ENCODE data around the gene SEC14L3.

DNA sequence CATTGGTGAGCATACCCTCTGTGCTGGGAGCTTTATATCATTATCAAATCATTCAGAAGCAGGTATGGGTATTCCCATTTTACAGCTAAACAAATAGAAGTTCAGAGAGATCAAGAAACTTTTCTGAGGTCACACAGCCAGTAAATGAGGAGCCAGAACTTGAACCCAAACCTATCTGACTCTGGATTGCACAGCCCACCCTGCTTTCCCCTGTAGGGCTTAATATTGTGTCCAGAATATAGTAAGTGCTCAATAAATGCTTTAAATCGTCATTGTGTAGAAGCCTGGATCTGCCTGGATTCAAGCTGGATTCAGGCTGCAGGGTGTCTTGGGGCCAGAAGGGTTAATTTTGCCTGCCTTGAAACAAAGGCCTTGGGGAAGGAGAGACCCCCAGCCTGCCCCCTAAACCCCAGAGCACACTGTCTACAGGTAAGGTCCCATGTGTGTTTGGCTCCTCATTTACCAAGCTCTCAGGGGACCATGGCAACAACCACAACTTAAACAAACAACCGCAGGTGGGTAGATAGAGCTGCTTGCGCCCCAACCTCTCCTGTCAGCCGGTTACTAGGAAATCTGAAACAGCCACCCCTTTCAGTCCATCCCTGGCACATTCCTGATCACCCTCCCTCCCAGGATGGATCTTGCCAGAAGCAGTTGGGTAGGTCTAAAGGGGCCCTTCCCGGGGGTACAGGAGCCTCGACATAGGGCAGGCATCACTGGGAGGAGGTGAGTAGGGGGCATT is 3.0 kb upstream of the SEC14L3 start:
- TF ChIP-seq CTCF (conservative IDR thresholded peaks at IDR 0.05; ENCODE audit: low read depth, low read length) (no peak), ELK1 (IDR thresholded peaks at IDR 0.05; ENCODE audit: borderline replicate concordance, low read depth, low read length) (no peak), POLR2A (IDR thresholded peaks at IDR 0.05; ENCODE audit: low read depth, low read length) (no peak), MAFK (IDR thresholded peaks at IDR 0.05; ENCODE audit: low read depth, low read length) (no peak), BHLHE40 (IDR thresholded peaks at IDR 0.05; ENCODE audit: low read depth, low read length) (no peak), CEBPB (IDR thresholded peaks at IDR 0.05; ENCODE audit: low read depth, low read length) (no peak)
- TF ChIP-seq, protein P1, sequence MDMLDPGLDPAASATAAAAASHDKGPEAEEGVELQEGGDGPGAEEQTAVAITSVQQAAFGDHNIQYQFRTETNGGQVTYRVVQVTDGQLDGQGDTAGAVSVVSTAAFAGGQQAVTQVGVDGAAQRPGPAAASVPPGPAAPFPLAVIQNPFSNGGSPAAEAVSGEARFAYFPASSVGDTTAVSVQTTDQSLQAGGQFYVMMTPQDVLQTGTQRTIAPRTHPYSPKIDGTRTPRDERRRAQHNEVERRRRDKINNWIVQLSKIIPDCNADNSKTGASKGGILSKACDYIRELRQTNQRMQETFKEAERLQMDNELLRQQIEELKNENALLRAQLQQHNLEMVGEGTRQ (IDR thresholded peaks at IDR 0.05; ENCODE audit: low read depth, low read length) = no peak
